AG04449 (cell line): ENCODE measurements around the gene POP5.

Experiments used
- CTCF ChIA-PET: fragments of 350-600 bp; formaldehyde crosslinking; extraction: SDS; loops from one replicate; lab custom pipeline; 2021; ENCODE audit warnings: antibody characterized with exemption; lab: Yijun Ruan, JAX
- POLR2A ChIA-PET: fragments of 400-600, 350-600 bp; formaldehyde crosslinking; extraction: SDS; loops from one replicate; lab custom pipeline; 2020; ENCODE audit warnings: antibody characterized with exemption, inconsistent platforms; lab: Yijun Ruan, JAX
- DNase-seq: peaks from one replicate; pipeline ENCODE4 v3.0.0-alpha.2; 2010; ENCODE audit warnings: low read depth, low spot score
- H3K4me3 ChIP-seq: 2 replicates; pipeline ENCODE4 v1.5.1; 2011; ENCODE audit warnings: low read depth, mild to moderate bottlenecking, control low read depth, low read length
- CTCF ChIP-seq: IDR thresholded peaks from one replicate; pipeline ENCODE4 v1.5.1; 2011; ENCODE audit warnings: mild to moderate bottlenecking, moderate library complexity, low read length, control low read depth, inconsistent platforms; ENCODE audit not compliant: insufficient read depth; ENCODE audit errors: missing control alignments

Gene POP5, protein sequence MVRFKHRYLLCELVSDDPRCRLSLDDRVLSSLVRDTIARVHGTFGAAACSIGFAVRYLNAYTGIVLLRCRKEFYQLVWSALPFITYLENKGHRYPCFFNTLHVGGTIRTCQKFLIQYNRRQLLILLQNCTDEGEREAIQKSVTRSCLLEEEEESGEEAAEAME

DNA sequence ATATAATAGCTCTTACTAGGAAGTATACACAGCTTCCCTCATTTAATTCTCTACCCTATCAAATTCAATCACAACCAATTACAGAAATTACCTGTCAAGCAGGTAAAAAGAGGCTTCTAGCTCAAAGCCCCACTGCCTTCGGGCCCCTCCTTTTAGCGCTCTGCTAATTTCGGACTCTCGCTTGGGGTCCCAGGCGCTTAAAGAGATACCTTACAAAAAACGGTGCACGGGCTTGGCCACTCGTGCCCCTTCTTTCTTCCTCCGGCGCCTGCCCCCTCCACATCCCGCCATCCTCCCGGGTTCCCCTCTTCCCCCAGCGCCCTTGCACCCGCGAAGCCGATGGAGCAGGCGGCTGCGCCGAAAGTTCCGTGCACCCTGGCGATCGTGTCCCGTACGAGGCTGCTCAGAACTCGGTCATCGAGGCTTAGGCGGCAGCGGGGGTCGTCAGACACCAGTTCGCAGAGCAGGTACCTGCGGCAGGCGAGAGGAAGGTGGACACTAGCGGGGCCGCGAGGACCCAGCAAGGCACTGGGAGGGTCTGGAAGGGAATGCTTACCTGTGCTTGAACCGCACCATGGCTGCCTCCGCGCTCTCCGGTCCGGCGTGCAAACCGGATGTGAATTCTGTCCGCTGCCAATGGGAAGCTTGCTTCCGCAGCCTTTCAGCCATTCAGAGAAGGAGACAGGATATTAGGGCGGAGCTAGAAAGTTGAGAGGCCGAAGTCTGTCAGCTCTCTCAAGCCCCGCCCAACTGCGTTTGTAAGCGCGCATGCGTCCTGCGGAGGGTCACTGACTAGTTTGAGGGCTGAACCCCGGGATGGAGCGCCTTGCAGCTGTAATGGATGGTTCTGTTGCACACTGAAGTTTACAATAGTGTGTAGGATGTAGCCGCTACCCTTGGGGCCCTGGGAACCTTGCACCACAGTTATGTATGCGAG lies at the start of gene POP5:
POP5 (minus strand) TSS at position 616 of the 937 bp plus-strand sequence; CDS start at position 576, 40 bp downstream.
- DNase-seq: peak; percentile 84
- POLR2A ChIA-PET: interaction anchor here (0.6 to 0.7 kb wide), 4 partner anchors 12 to 354 kb away, joined by 3 read pairs; no protein-coding TSS in a partner anchor
- H3K4me3 ChIP-seq: peak within 1 kb of the TSS; percentile 98
- CTCF ChIA-PET: interaction anchor here (0.7 to 6.9 kb wide), 16 partner anchors 9 to 531 kb away, joined by 3 to 103 read pairs (median 4); partner anchors contain the start of gene UNC119B
- no peak for TF ChIP-seq CTCF

DNA sequence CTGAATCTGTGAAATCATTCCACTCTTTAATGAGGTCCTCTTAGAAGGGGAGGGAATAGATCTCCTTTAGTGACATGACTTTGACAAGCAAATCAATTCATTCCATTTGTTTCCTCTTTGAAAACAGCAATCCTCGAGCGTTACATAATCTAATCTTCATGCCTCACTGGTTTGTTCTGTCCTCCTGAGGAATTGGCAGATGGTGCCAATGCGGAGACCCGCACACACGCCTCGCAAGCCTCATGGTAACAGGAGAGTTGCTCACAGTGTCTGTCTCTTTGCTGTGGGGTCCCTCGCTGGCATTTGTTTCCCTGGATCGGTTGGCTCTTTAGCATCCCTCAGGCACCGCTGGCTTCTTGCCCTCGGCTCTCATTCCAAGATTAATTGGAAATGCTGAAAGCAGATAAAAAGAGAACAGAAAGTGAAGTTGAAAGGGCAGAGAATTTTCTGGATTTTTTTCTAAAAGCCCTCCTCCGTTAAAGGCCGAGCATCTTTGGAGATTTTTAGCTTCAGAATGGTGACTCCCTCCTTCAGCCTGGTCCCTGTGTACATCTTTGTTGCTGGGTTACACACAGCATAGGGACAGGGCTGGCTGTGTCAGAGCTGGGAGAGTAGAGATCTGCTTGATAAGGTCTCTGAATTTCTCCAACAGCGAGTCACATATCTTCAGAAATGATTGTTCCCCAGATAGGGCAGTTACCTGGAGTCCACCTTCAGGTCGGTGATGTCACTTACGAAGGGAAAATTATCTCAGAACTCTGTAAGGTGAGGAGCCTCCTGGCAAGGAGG lies 49.1 kb upstream of the POP5 start:
- H3K4me3 ChIP-seq: no peak overlapping the region
- POLR2A ChIA-PET: no interaction called here
- TF ChIP-seq CTCF: no peak
- no peak for DNase-seq
- CTCF ChIA-PET: interaction anchor here (0.8 to 8.5 kb wide), 4 partner anchors 19 to 479 kb away, joined by 3 to 82 read pairs (median 4); no protein-coding TSS in a partner anchor

- CTCF ChIA-PET: interaction anchor here (0.9 to 8.5 kb wide), 3 partner anchors 20 to 343 kb away, joined by 3 to 82 read pairs (median 4); no protein-coding TSS in a partner anchor
- POLR2A ChIA-PET: no interaction called here
- no peak for DNase-seq
- no peak for TF ChIP-seq CTCF
- H3K4me3 ChIP-seq: no peak overlapping the region
These were observed 47.7 kb upstream of the POP5 start for GRCh38 chr12:120628919-120629318.

DNA sequence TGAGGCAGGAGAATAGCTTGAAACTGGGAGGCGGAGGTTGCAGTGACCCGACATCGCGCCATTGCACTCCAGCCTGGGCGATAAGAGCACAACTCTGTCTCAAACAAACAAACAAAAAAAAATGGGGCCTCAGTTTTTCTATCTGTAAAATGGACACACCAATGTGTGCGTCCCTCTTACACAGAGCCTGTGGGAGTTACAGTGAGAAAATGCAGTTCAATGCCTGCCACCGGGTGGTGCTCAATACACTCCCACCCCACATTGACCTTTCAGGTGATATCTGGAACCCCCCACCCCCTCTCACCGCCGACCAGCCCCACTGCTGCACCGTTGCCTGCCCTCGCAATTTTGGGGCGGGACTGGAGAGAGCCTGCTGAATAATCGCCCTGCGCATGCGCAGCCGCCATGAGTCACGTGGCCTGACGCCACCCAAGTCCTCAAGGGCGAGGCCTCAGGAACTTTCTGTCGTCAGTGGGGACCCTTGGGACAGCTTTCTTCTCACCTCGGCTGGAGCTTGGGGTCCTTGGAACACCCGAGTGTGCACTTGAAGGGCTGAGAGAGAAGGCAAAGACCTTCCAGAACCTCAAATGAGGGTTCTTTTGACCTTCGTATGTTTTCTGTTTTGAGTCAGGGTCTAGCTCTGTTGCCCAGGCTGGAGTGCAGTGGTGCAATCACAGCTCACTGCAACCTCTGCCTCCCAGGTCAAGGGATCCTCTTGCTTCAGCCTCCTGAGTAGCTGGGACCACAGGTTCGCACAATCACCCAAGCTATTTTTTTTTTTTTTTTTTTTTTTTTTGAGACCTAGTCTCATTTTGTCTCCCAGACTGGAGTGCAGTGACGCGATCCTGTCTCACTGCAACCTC lies 44.6 kb upstream of the POP5 start:
- no peak for DNase-seq
- ChIA-PET POLR2A (no interaction called here), CTCF (interaction anchor here (1.2 to 8.5 kb wide), 2 partner anchors 23 to 27 kb away, joined by 3 to 82 read pairs; no protein-coding TSS in a partner anchor)

More for the DNA sequence above, 44.6 kb upstream of the POP5 start:
- TF ChIP-seq CTCF: no peak
- H3K4me3 ChIP-seq: no peak overlapping the region
